GM18505 (cell line): ENCODE results near the gene NCDN.
A peak's percentile ranks its signal among the peaks of the same experiment; 100 is the strongest.
"Not testable (repeated sequence)": the region's sequence is repeated elsewhere in the genome, so short reads cannot be mapped to it uniquely, and the experiment has no call there.

ENCODE experiments used
- ATAC-seq: cut with Tn5 transposase; IDR thresholded peaks from one replicate; pipeline ENCODE4 v1.9.1; 2021; ENCODE audit not compliant: unreplicated experiment
- POLR2A ChIP-seq: IDR thresholded peaks from 4 replicates; pipeline ENCODE4 v1.6.1; 2011; ENCODE audit warnings: borderline replicate concordance; ENCODE audit not compliant: insufficient read depth, insufficient read length; ENCODE audit errors: extremely low read depth

The NCDN gene

GRCh38 chr1:35570589-35571137 is 13.1 kb downstream of the NCDN start:
- ATAC-seq: no peak
- TF ChIP-seq POLR2A: no peak

DNA sequence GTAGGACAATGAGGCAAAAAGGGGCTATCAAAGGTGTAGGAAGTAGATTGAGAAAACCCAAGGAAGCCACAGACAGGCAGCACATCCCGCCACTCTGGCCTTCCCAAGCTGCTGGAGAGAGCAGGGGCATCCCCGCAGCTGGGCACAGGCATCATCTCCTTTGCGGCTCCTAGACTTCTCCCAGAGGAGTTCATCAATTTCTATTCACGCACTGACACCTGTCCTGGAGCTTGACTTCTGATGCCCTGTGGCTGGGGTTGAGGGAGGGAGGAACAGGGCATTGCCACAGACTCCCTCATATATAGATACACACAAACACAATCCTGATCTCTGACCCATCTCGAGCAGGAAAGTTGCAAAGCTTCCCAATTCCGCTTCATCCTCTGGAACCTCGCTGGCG is 13.7 kb downstream of the NCDN start:
- no peak for TF ChIP-seq POLR2A
- ATAC-seq: no peak

DNA sequence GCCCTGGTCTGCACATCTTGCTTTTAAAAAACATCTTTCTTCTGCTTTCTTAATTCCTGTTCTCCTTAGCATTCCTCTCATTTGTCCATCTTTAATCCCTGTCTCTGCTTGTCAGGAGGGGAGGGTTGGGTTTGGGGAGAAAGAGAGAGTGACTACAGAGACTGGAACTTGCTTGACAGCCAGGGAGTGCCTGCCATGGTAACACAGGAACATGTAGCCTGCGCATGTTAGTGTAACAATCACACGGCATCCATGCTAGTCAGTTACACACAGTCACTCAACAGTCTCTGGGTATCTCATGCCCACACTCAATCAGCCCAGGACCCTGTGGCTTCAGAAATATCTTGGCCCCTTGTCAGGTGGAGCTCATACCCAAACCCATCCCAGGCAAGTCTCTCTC is 14.7 kb downstream of the NCDN start:
- no peak for ATAC-seq
- no peak for TF ChIP-seq POLR2A

- no peak for TF ChIP-seq POLR2A
- no peak for ATAC-seq
These were observed 15.9 kb downstream of the NCDN start, which contains the start of gene TFAP2E for GRCh38 chr1:35573198-35574124. Gene TFAP2E (plus strand): TSS chr1:35573314. CDS start chr1:35573578, 264 bp downstream.

GRCh38 chr1:35574125-35574654 is 16.6 kb downstream of the NCDN start:
- no peak for ATAC-seq
- no peak for TF ChIP-seq POLR2A

GRCh38 chr1:35574655-35575415 is 17.2 kb downstream of the NCDN start:
- no peak for TF ChIP-seq POLR2A
- ATAC-seq: no peak

- no peak for TF ChIP-seq POLR2A
- no peak for ATAC-seq
These were observed 17.9 kb downstream of the NCDN start for GRCh38 chr1:35575416-35575958.

DNA sequence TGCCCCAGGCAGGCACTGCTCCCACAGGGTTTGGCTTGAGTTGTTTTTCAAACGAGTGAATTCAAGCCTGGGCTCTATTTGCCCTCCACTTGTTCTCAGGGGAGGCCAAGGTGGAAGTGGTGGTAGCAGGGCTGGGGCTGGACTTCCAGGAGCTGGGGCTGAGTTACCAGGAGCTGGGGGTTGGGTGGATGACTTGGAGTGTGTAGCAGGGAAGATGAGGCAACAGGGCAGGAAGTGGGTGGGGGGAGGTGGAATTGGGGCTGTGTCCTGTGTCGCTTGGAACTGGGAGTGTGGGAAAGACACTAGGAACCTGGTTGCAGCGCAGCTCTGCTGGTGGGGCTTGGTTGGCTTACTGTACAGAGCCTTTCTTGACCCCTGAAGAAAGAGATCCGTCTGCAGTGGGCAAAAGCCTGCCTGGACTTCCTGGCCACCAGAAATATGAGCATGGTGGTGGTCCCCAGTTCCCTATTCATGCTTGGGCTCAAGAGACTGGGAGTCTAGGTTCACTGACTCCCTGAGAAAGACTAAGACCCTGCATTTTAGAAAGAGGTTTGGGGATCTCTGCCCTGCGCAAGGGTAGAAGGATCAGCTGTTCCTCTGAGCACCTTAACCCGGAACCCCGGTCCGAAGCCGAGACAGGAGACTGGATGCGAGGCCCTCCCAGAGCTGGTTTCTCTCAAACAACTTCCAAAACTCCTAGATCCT is 18.6 kb downstream of the NCDN start:
- ATAC-seq: no peak
- TF ChIP-seq POLR2A: no peak

DNA sequence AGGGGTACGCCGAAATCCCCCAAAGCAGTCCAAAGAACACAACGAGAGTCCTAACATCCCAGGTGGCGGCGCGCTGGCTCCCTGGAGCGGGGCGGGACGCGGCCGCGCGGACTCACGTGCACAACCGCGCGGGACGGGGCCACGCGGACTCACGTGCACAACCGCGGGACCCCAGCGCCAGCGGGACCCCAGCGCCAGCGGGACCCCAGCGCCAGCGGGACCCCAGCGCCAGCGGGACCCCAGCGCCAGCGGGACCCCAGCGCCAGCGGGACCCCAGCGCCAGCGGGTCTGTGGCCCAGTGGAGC is 19.1 kb downstream of the NCDN start:
- not testable (repeated sequence) for ATAC-seq

GRCh38 chr1:35577071-35577998 is 19.7 kb downstream of the NCDN start:
- peak; percentile 68 for ATAC-seq
- peak; percentile 47 for TF ChIP-seq POLR2A

- TF ChIP-seq POLR2A: no peak
- no peak for ATAC-seq
These were observed 23.4 kb downstream of the NCDN start for GRCh38 chr1:35580949-35581388.

DNA sequence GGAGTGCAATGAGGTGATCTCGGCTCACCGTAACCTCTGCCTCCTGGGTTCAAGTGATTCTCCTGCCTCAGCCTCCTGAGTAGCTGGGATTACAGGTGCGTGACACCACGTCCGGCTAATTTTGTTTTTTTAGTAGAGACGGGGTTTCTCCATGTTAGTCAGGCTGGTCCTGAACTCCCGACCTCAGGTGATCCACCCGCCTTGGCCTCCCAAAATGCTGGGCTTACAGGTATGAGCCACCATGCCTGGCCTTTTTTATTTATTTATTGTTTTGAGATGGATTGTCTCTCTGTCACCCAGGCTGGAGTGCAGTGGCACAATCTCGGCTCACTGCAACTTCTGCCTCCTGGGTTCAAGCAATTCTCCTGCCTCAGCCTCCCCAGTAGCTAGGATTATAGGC is 24.0 kb downstream of the NCDN start:
- ATAC-seq: not testable (repeated sequence)

DNA sequence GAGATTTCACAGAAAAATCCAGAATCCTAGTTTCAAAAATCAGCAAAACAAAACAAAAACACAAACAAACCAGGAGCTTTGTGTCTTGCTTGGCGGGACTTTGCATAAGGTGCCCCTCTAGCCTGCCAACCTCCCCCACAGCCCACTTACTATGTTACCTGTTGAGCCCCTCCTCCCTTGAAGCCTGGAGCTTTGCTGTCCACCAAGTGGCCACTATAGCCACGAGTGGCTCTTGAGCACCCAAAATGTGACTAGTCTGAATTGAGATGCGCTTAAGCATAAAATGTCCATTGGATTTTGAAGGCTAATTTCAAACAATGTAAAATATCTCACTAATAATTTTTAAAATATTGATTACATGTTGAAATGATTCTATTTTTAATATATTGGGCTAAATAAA is 27.7 kb downstream of the NCDN start:
- TF ChIP-seq POLR2A: no peak
- no peak for ATAC-seq

GRCh38 chr1:35585805-35586204 is 28.2 kb downstream of the NCDN start:
- ATAC-seq: not testable (repeated sequence)
